ENCODE results near the gene CCNQ. TPM values are rescaled to one million over a fixed set of nuclear protein-coding genes. Genes with fewer than 3 reads are reported as not detected.

Gene CCNQ
- 10 to 100 TPM; 31.9 to 88.0 (median 69.7) TPM for polyA plus RNA-seq (ENCODE audit: low read depth in 6 of 6)

- H3K4me1 Mint-ChIP-seq: peaks cover 32 to 43% (median 34%) of the 10 kb centered on the region in 3 donors
These were observed at the start of gene CCNQ for GRCh38 chrX:153598541-153599191. Gene CCNQ (minus strand): TSS chrX:153599139. CDS start chrX:153599073, 66 bp downstream.

GRCh38 chrX:153647461-153648357 is 48.8 kb upstream of the CCNQ start:
- Mint-ChIP-seq H3K27ac (no peak overlapping the region), H3K36me3 (no peaks in the 10 kb centered on the region), H3K27me3 (peaks cover 9 to 24% (median 23%) of the 10 kb centered on the region in 3 donors), H3K4me3 (peak overlapping the region in 7 of 8 donors; percentile 52 to 80 (median 70)), H3K4me1 (peaks cover 6 to 15% (median 13%) of the 10 kb centered on the region in 3 donors), H3K9me3 (peaks cover 0 to 6% (median 0%) of the 10 kb centered on the region in 7 donors)
- DNase-seq: no peak
- peak in 1 of 2 donors; percentile 25 for ATAC-seq (ENCODE audit: low read depth in 2 of 2)

More at GRCh38 chrX:153598541-153599191, at the start of gene CCNQ:
- no peaks in the 10 kb centered on the region for H3K36me3 Mint-ChIP-seq
- peak; percentile 53 to 60 for ATAC-seq (ENCODE audit: low read depth in 2 of 2)
- H3K4me3 Mint-ChIP-seq: peak within 1 kb of the TSS; percentile 86 to 97 (median 91)
- DNase-seq: no peak
- peak within 1 kb of the TSS; percentile 69 to 92 (median 86) for H3K27ac Mint-ChIP-seq
- peaks cover 0 to 4% (median 0%) of the 10 kb centered on the region in 7 donors for H3K9me3 Mint-ChIP-seq
- H3K27me3 Mint-ChIP-seq: no peaks in the 10 kb centered on the region

- H3K4me3 Mint-ChIP-seq: peak within 1 kb of the TSS in 7 of 8 donors; percentile 52 to 80 (median 70)
These were observed 47.9 kb upstream of the CCNQ start, which contains the start of gene DUSP9 for GRCh38 chrX:153646620-153647373. Gene DUSP9 (plus strand): TSS chrX:153647203. CDS start chrX:153647954, 751 bp downstream.

GRCh38 chrX:153645921-153646488 is 47.1 kb upstream of the CCNQ start:
- Mint-ChIP-seq H3K9me3 (peaks cover 0 to 1% (median 0%) of the 10 kb centered on the region in 7 donors), H3K4me3 (peak overlapping the region in 4 of 8 donors; percentile 8 to 54 (median 38)), H3K36me3 (no peaks in the 10 kb centered on the region), H3K4me1 (peaks cover 14 to 25% (median 20%) of the 10 kb centered on the region in 3 donors), H3K27ac (peak overlapping the region in 2 of 6 donors; percentile 26 to 71), H3K27me3 (peaks cover 13 to 36% (median 34%) of the 10 kb centered on the region in 3 donors)
- DNase-seq: no peak
- ATAC-seq (ENCODE audit: low read depth in 2 of 2): no peak

More at GRCh38 chrX:153646620-153647373, 47.9 kb upstream of the CCNQ start, which contains the start of gene DUSP9:
- Mint-ChIP-seq H3K9me3 (peaks cover 0 to 5% (median 0%) of the 10 kb centered on the region in 7 donors), H3K4me1 (peaks cover 7 to 18% (median 16%) of the 10 kb centered on the region in 3 donors), H3K36me3 (no peaks in the 10 kb centered on the region), H3K27ac (peak within 1 kb of the TSS in 2 of 6 donors; percentile 26 to 71), H3K27me3 (peaks cover 9 to 28% (median 27%) of the 10 kb centered on the region in 3 donors)
- ATAC-seq (ENCODE audit: low read depth in 2 of 2) (peak; percentile 19 to 32), DNase-seq (no peak)

- no peak overlapping the region for H3K27ac Mint-ChIP-seq
- H3K9me3 Mint-ChIP-seq: peaks cover 0 to 1% (median 0%) of the 10 kb centered on the region in 7 donors
- no peak for ATAC-seq (ENCODE audit: low read depth in 2 of 2)
- DNase-seq: no peak
- peak overlapping the region in 2 of 8 donors; percentile 49 to 54 for H3K4me3 Mint-ChIP-seq
- H3K27me3 Mint-ChIP-seq: peaks cover 13 to 39% (median 36%) of the 10 kb centered on the region in 3 donors
- peaks cover 14 to 25% (median 20%) of the 10 kb centered on the region in 3 donors for H3K4me1 Mint-ChIP-seq
- H3K36me3 Mint-ChIP-seq: no peaks in the 10 kb centered on the region
These were observed 46.2 kb upstream of the CCNQ start for GRCh38 chrX:153645151-153645550.

GRCh38 chrX:153644356-153645125 is 45.6 kb upstream of the CCNQ start:
- no peak overlapping the region for H3K27ac Mint-ChIP-seq
- H3K4me3 Mint-ChIP-seq: peak overlapping the region in 4 of 8 donors; percentile 23 to 52 (median 38)
- ATAC-seq (ENCODE audit: low read depth in 2 of 2): peak in 1 of 2 donors; percentile 11
- H3K36me3 Mint-ChIP-seq: no peaks in the 10 kb centered on the region
- peaks cover 14 to 25% (median 20%) of the 10 kb centered on the region in 3 donors for H3K4me1 Mint-ChIP-seq
- no peak for DNase-seq
- peaks cover 13 to 39% (median 36%) of the 10 kb centered on the region in 3 donors for H3K27me3 Mint-ChIP-seq
- peaks cover 0 to 1% (median 0%) of the 10 kb centered on the region in 7 donors for H3K9me3 Mint-ChIP-seq

- Mint-ChIP-seq H3K9me3 (peaks cover 0 to 1% (median 0%) of the 10 kb centered on the region in 7 donors), H3K4me1 (peaks cover 14 to 25% (median 20%) of the 10 kb centered on the region in 3 donors), H3K36me3 (no peaks in the 10 kb centered on the region), H3K27me3 (peaks cover 13 to 43% (median 42%) of the 10 kb centered on the region in 3 donors), H3K4me3 (peak overlapping the region in 5 of 8 donors; percentile 18 to 80 (median 70)), H3K27ac (peak overlapping the region in 1 of 6 donors; percentile 30)
- ATAC-seq (ENCODE audit: low read depth in 2 of 2) (peak; percentile 34 to 47), DNase-seq (no peak)
These were observed 44.8 kb upstream of the CCNQ start for GRCh38 chrX:153643431-153644351.

- Mint-ChIP-seq H3K4me1 (peaks cover 14 to 25% (median 20%) of the 10 kb centered on the region in 3 donors), H3K27me3 (peaks cover 13 to 46% (median 42%) of the 10 kb centered on the region in 3 donors), H3K4me3 (peak overlapping the region; percentile 18 to 88 (median 69)), H3K36me3 (no peaks in the 10 kb centered on the region), H3K9me3 (peaks cover 0 to 1% (median 0%) of the 10 kb centered on the region in 7 donors), H3K27ac (no peak overlapping the region)
- ATAC-seq (ENCODE audit: low read depth in 2 of 2): peak in 1 of 2 donors; percentile 15
- DNase-seq: no peak
These were observed 43.9 kb upstream of the CCNQ start for GRCh38 chrX:153642655-153643430.

GRCh38 chrX:153642051-153642654 is 43.2 kb upstream of the CCNQ start:
- H3K4me1 Mint-ChIP-seq: peaks cover 14 to 25% (median 20%) of the 10 kb centered on the region in 3 donors
- no peak overlapping the region for H3K27ac Mint-ChIP-seq
- DNase-seq: no peak
- H3K9me3 Mint-ChIP-seq: peaks cover 0 to 1% (median 0%) of the 10 kb centered on the region in 7 donors
- H3K4me3 Mint-ChIP-seq: peak overlapping the region in 3 of 8 donors; percentile 68 to 73 (median 70)
- H3K27me3 Mint-ChIP-seq: peaks cover 13 to 46% (median 42%) of the 10 kb centered on the region in 3 donors
- no peaks in the 10 kb centered on the region for H3K36me3 Mint-ChIP-seq
- peak; percentile 36 to 39 for ATAC-seq (ENCODE audit: low read depth in 2 of 2)

GRCh38 chrX:153641627-153642026 is 42.7 kb upstream of the CCNQ start:
- no peak overlapping the region for H3K27ac Mint-ChIP-seq
- peaks cover 13 to 46% (median 42%) of the 10 kb centered on the region in 3 donors for H3K27me3 Mint-ChIP-seq
- ATAC-seq (ENCODE audit: low read depth in 2 of 2): no peak
- no peak for DNase-seq
- H3K36me3 Mint-ChIP-seq: no peaks in the 10 kb centered on the region
- H3K4me3 Mint-ChIP-seq: peak overlapping the region in 5 of 8 donors; percentile 15 to 73 (median 68)
- H3K9me3 Mint-ChIP-seq: peaks cover 0 to 1% (median 0%) of the 10 kb centered on the region in 7 donors
- peaks cover 14 to 25% (median 20%) of the 10 kb centered on the region in 3 donors for H3K4me1 Mint-ChIP-seq

Data from naive B cell (primary cell).